Large intestine (tissue), 3 donors: ENCODE results near the gene AIP. TPM values are rescaled to one million over a fixed set of nuclear protein-coding genes. Genes with fewer than 3 reads are reported as not detected.

Experiments used
- DNase-seq, 2 donors: peaks; one replicate each; pipeline versions ENCODE4 v3.0.0 to v3.0.0-alpha.2; 2013
- H3K27ac ChIP-seq: one replicate; pipeline ENCODE4 v1.5.1; 2013; ENCODE audit warnings: low read length
- H3K27me3 ChIP-seq: 2 replicates; pipeline ENCODE4 v1.6.1; 2013; ENCODE audit warnings: low read length; ENCODE audit not compliant: control insufficient read depth, insufficient read depth
- H3K36me3 ChIP-seq: 2 replicates; pipeline ENCODE4 v1.6.1; 2013; ENCODE audit warnings: low read length; ENCODE audit not compliant: control insufficient read depth, insufficient read depth
- H3K4me1 ChIP-seq: one replicate; pipeline ENCODE4 v1.6.1; 2013; ENCODE audit warnings: low read length; ENCODE audit not compliant: control insufficient read depth, insufficient read depth
- H3K4me3 ChIP-seq: one replicate; pipeline ENCODE4 v1.5.1; 2013; ENCODE audit warnings: low read length
- H3K9me3 ChIP-seq: one replicate; pipeline ENCODE4 v1.6.1; 2013; ENCODE audit warnings: mild to moderate bottlenecking, low read depth, low read length, moderate library complexity; ENCODE audit not compliant: control insufficient read depth
- WGBS: methylation state at CpG from one replicate; pipeline ENCODE4 v1.1.5; 2013; ENCODE audit warnings: low lambda C conversion rate; ENCODE audit not compliant: insufficient coverage; 5-methylcytosine and 5-hydroxymethylcytosine counted together
- polyA plus RNA-seq: library from polyadenylated mRNA; unstranded; fragments of 120-200 nt; gene quantifications from one replicate; pipeline ENCODE4 v1.2.1, GENCODE V29; 2013

Gene AIP
- polyA plus RNA-seq, 1 donor = 48.0 TPM

DNA sequence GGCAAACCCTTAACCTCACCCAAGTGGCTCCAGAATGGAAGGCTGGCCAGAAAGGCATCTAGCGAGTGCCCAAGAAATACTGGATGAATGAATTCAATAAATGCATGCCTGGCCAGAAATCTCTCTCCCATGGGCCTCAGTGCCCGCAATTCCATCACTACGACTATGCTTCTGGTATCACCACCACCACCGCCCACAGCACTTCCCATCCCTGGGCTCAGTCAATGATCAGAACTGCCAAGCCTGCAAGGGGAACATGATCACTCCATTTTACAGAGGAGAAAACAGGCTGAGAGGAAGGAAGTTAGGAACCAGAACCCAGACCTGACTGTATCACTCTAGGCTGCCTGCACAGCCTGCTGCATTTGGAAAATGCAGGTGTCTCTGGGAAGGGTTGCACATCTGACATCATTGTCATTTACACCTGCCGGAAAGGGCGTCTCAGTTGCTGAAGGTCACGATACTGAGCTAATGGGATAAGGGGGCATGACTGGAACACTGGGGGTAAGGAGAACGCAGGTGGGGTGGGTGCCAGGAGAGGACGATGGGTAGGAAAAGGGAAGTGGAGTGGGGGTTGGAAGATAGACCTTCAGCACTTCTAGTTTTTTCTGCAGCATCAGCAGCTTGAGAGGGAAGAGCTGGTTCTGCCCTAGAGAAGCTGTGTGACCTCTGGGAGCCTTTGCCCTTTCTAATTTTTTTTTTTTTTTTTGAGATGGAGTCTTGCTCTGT, 33.5 kb upstream of the AIP start:
- 53% methylated on average over 3 of the region's 9 CpGs for WGBS
- Histone ChIP-seq H3K9me3 (no peaks in the 10 kb centered on the region), H3K4me3 (no peak overlapping the region), H3K27me3 (no peaks in the 10 kb centered on the region), H3K27ac (no peak overlapping the region), H3K36me3 (no peaks in the 10 kb centered on the region), H3K4me1 (peaks cover 14% of the 10 kb centered on the region)
- DNase-seq = peak in 1 of 2 donors; percentile 57

DNA sequence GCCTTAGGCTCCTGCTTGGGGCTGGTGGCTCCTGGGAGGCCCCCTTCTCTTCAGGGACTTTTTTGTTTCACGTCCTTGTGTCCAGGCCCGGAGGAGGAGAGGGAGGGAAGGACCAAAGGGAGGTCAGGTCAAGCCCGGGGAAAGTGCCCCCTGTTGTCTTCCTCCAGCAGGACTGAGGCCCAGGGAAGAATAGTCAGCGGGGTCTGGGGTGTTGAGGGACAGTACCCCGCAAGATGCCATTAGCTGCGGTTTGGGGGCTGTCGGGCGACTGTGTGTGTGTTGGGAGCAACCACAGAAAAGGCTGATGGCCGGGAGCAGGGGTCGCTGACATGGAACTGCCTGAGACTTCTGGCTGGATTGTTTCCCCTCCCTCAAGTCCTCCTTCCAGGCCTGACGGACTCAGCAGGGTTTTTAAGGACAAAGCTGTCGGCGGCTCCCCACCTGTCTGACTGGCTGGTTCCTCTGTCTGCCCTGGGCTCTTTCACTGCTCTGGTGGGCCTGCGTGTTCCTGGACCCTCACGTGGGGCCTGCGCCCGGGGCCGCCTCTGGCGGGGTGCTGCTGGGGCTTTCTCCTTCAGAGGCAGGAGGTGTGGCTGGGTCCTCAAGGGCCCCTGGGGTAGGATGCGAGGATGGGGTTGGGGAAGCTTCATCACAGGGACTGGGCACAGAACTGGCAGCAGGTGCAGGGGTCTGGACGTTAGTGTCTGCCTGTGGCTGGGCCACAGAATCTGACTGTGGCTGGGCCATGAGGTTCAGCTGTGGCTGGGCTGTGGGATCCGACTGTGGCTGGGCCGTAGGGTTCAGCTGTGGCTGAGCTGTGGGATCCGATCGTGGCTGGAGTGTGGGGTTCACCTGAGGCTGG, 31.8 kb upstream of the AIP start:
- Histone ChIP-seq H3K4me3 (no peak overlapping the region), H3K27me3 (no peaks in the 10 kb centered on the region), H3K9me3 (no peaks in the 10 kb centered on the region), H3K36me3 (no peaks in the 10 kb centered on the region), H3K27ac (no peak overlapping the region), H3K4me1 (peaks cover 7% of the 10 kb centered on the region)
- no peak for DNase-seq
- WGBS = no CpG with 5 or more reads among the region's 25 CpGs

DNA sequence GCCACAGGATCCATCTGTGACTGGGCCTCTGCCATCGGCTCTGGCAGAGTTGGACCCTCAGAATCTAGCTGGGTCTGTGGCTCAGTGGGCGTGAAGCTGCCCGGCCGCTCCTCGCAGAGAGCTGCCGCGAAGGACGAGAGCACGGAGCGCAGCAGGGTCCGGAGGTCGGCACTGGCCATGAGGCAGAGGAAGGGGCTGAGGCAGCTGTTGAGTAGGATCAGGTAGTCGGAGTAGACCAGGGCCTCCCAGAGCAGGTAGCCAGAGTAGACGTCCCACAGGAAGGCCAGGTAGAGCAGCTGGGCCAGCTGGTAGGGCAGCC, 31.2 kb upstream of the AIP start:
- no peaks in the 10 kb centered on the region for H3K9me3 ChIP-seq
- no peak overlapping the region for H3K4me3 ChIP-seq
- no peak overlapping the region for H3K27ac ChIP-seq
- H3K27me3 ChIP-seq = no peaks in the 10 kb centered on the region
- no CpG with 5 or more reads among the region's 14 CpGs for WGBS
- no peaks in the 10 kb centered on the region for H3K36me3 ChIP-seq
- H3K4me1 ChIP-seq = peaks cover 7% of the 10 kb centered on the region
- DNase-seq = no peak

DNA sequence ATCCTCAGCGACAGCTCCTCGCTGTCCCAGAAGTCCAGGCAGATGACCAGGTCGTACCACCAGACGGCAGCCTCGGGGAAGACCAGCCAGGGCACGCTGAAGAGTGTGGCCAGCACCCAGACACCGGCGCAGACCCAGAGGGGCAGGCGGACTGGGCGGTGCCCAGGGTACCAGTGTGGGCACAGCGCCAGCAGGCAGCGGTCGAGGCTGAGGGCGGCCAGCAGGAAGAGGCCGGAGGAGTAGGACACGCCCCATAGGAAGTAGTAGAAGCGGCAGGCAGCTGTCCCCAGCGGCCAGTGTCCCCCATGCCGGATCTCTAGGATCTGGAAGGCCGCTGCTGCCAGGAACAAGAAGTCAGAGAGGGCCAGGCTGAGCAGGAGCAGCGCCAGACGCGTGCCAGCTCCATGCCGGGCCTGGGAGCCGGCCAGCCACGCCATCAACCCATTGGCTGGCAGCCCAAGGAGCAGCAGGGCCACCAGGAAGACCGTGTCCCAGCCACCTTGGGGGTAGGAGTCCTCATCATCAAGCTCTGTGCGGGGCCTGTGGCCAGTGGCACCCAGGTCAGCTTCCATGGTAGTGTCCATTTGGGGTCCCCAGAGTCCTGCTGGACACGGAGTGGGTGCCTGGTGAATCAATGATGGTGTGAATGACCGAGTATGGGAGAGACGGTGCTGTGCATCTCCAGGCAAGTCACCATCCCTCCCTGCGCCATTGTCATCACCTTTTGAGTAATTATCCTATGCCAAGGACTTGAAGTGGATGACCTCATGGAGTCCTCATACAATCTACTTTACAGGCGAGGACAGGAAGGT, 30.5 kb upstream of the AIP start, which contains the start of gene GPR152:
TSS of gene GPR152 (minus strand) at position 589 of the 812 bp plus-strand sequence. CDS start at position 584, 5 bp downstream.
- no peak within 1 kb of the TSS for H3K4me3 ChIP-seq
- no peak within 1 kb of the TSS for H3K27ac ChIP-seq
- no peak for DNase-seq
- WGBS = no CpG with 5 or more reads among the region's 33 CpGs
- H3K4me1 ChIP-seq = peaks cover 7% of the 10 kb centered on the region
- H3K36me3 ChIP-seq = no peaks in the 10 kb centered on the region
- H3K27me3 ChIP-seq = no peaks in the 10 kb centered on the region
- no peaks in the 10 kb centered on the region for H3K9me3 ChIP-seq

DNA sequence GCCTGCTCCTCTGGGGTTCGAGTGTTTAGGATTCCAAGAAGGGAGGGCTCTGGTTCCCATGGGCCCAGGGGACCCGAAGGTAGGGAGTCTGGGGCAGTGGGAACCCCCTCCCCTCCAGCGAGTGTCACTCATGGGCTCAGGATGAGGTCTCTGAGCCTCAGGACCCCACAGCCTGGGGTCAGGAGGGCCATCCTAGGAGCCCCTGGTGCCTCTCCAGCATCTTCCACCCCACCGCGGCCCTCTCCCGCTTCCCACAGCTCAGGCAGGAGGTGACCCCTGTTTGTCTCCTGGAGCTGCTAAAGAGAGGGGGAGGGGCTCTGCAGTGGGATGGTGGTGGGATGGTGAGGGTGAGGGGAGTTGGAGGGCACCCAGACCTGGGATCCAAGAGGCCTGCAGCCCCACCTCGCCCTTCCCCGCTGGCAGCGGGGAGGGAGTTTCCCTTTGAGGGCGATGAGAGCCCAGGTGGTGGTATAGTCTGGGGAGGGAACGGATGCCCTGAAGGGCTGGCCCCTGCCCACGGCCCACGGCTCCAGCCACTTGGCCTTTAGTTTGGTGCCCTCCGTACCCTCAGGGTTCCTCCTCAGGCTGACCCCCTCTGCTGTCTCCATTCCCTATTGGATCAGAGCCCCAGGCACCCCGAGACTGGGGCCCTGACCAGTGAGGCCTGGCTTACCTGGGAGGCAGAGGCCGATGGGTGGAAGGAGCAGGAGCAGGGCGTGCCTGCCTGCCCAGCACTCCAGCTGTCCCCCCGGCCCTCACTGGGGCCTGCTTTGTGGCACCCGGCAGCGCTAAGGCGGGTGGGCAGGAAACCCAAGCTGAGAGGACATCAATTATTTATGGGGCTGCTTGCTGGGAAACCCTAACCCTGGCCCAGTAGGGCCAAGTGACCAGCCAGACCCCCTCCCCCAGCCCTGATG, 28.8 kb upstream of the AIP start:
- WGBS = no CpG with 5 or more reads among the region's 21 CpGs
- H3K4me3 ChIP-seq = no peak overlapping the region
- H3K27me3 ChIP-seq = no peaks in the 10 kb centered on the region
- DNase-seq = no peak
- no peaks in the 10 kb centered on the region for H3K36me3 ChIP-seq
- no peak overlapping the region for H3K27ac ChIP-seq
- H3K9me3 ChIP-seq = no peaks in the 10 kb centered on the region
- peaks cover 6% of the 10 kb centered on the region for H3K4me1 ChIP-seq

DNA sequence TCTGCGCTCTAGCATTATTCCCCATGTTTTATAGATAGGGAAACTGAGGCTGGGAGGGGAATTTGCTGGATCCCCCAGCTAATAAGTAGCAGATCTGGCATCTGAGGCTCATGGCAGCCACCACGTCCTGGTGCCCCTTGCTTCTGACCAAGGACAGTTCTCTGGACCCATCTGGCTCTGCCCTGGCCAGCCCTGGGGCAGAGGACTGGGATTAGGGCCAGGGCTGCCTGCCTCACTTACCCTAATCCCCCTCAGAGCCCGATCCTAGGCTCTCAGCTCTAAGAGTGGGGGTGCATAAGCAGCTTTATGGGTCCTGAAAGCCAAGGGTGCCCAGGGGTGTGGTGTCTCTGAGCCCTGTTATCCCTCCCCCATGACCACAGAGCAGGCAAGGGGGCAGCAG, 27.8 kb upstream of the AIP start, which contains the start of gene CABP4:
TSS of gene CABP4 (plus strand) at position 301 of the 400 bp plus-strand sequence. CDS start at position 371, 70 bp downstream.
- H3K9me3 ChIP-seq = no peaks in the 10 kb centered on the region
- no peaks in the 10 kb centered on the region for H3K4me1 ChIP-seq
- no peak within 1 kb of the TSS for H3K4me3 ChIP-seq
- no peak within 1 kb of the TSS for H3K27ac ChIP-seq
- DNase-seq = no peak
- WGBS = no CpG with 5 or more reads among the region's 3 CpGs
- H3K27me3 ChIP-seq = no peaks in the 10 kb centered on the region
- no peaks in the 10 kb centered on the region for H3K36me3 ChIP-seq

DNA sequence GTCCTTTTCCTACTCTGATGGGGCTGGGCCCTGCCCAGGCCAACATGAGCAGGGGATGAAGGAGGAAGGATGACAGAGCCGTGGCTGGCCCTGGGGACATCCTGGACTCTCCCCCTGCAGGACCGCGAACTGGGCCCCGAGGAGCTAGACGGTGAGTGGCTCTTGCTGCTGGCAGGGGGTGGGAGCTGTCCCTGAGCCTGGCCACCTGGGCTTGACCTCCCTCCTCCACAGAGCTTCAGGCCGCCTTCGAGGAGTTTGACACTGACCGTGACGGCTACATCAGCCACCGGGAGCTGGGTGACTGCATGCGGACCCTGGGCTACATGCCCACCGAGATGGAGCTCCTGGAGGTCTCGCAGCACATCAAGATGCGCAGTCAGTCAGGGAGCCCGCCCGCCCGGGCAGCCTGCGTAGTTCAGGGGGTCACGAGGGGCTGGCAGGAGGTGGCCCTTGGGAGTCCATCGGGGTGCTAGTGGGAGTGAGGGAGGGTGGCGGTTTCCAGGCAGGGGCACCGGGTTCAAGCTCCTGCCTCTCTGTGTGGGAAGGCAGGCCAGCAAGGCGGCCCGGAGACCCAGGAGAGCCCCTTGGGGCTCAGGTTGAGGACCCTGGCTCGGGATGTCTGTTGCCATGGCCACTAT, 26.6 kb upstream of the AIP start:
- H3K27me3 ChIP-seq = no peaks in the 10 kb centered on the region
- H3K27ac ChIP-seq = no peak overlapping the region
- H3K4me3 ChIP-seq = no peak overlapping the region
- H3K36me3 ChIP-seq = no peaks in the 10 kb centered on the region
- H3K4me1 ChIP-seq = no peaks in the 10 kb centered on the region
- H3K9me3 ChIP-seq = no peaks in the 10 kb centered on the region
- WGBS = no CpG with 5 or more reads among the region's 25 CpGs
- no peak for DNase-seq

DNA sequence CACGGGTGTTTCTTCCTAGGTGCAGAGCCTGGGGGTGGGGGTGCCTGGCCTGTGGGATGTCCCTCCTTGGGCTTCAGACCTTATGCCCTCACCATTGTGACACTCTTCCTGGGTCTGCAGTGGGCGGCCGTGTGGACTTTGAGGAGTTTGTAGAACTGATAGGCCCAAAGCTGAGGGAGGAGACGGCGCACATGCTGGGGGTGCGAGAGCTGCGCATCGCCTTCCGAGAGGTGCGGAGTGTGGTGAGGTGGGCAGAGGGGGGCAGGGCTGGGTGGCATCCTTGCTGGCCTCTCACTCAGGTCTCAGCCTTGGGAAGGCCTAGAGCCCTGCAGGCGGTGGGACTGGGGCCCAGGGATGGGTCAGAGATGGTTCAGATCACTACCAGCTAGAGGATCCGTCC, 25.4 kb upstream of the AIP start:
- Histone ChIP-seq H3K9me3 (no peaks in the 10 kb centered on the region), H3K27ac (no peak overlapping the region), H3K4me3 (no peak overlapping the region), H3K36me3 (no peaks in the 10 kb centered on the region), H3K27me3 (no peaks in the 10 kb centered on the region), H3K4me1 (no peaks in the 10 kb centered on the region)
- WGBS = no CpG with 5 or more reads among the region's 12 CpGs
- no peak for DNase-seq

DNA sequence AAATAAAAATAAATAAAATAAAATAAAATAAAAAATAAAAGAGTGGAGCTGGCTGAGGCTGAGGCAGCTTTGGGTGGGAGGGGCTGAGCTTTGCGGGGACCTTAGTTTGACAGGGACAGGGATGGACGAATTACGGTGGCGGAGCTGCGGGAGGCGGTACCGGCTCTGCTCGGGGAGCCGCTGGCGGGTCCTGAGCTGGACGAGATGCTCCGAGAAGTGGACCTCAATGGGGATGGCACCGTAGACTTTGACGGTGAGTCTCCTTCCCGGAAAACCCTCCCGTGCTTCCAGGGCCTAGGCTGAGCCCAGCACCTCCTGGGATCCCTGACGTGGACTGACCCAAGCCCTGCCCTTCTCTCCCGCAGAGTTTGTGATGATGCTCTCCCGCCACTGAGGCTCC, 24.6 kb upstream of the AIP start:
- no peak for DNase-seq
- H3K27me3 ChIP-seq = no peaks in the 10 kb centered on the region
- no peaks in the 10 kb centered on the region for H3K4me1 ChIP-seq
- no CpG with 5 or more reads among the region's 19 CpGs for WGBS
- no peaks in the 10 kb centered on the region for H3K9me3 ChIP-seq
- no peak overlapping the region for H3K27ac ChIP-seq
- no peaks in the 10 kb centered on the region for H3K36me3 ChIP-seq
- H3K4me3 ChIP-seq = no peak overlapping the region
